ENCODE results near the gene MEN1. TPM values are rescaled to one million over a fixed set of nuclear protein-coding genes. Genes with fewer than 3 reads are reported as not detected.

The MEN1 gene
- total and polyA plus RNA-seq, 12 donors: 15.3 to 50.6 (median 28.7) TPM

DNA sequence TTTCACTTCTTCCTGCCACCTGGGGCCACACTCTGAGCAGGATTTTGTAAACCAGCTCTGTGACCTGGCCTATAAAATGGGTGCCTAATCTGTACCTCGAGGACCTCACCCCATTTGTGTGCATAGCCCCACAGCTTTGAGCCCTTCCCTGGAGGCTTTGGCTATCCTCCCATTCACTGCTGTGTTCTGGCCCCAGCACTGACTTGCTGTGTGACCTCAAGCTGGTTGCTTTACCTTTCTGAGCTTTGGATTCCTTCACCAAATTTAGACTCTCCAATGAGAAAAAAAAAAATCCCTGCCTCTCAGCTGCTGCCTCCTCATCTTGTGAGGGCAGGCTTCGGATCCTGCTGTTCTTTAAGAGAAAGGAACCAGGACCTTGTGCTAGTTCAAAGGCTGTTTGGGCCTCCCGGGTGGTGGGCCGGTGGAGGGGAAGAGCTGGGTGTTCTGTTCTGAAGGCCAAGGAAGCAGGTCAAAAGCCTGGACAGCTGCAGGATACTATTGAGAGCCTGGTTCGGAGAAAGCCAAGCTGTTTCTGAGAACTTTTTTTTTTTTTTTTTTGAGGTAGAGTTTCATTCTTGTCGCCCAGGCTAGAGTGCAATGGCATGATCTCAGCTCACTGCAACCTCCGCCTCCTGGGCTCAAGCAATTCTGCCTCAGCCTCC is 49.5 kb downstream of the MEN1 start:
- WGBS, 4 donors: 39 to 56% (median 54%) methylated on average over 7 of the region's 7 CpGs
- Histone ChIP-seq H3K36me3 (replicated peaks in 1 of 2) (peaks cover 0 to 31% of the 10 kb centered on the region in 2 donors), H3K4me3 (no peak overlapping the region), H3K4me1 (replicated peaks in 1 of 2) (peaks cover 27 to 61% of the 10 kb centered on the region in 2 donors), H3K9me3 (replicated peaks in 1 of 3) (no peaks in the 10 kb centered on the region), H3K27ac (peak overlapping the region in 2 of 5 donors; percentile 56 to 87), H3K27me3 (no peaks in the 10 kb centered on the region)
- peak in 1 of 7 donors; percentile 19 for DNase-seq
- TF ChIP-seq POLR2A (IDR thresholded peaks at IDR 0.05): no peak
- TF ChIP-seq, protein P1, sequence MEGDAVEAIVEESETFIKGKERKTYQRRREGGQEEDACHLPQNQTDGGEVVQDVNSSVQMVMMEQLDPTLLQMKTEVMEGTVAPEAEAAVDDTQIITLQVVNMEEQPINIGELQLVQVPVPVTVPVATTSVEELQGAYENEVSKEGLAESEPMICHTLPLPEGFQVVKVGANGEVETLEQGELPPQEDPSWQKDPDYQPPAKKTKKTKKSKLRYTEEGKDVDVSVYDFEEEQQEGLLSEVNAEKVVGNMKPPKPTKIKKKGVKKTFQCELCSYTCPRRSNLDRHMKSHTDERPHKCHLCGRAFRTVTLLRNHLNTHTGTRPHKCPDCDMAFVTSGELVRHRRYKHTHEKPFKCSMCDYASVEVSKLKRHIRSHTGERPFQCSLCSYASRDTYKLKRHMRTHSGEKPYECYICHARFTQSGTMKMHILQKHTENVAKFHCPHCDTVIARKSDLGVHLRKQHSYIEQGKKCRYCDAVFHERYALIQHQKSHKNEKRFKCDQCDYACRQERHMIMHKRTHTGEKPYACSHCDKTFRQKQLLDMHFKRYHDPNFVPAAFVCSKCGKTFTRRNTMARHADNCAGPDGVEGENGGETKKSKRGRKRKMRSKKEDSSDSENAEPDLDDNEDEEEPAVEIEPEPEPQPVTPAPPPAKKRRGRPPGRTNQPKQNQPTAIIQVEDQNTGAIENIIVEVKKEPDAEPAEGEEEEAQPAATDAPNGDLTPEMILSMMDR (IDR thresholded peaks at IDR 0.05): no peak
- intact Hi-C loops (cut with DNase I): no loop called here

DNA sequence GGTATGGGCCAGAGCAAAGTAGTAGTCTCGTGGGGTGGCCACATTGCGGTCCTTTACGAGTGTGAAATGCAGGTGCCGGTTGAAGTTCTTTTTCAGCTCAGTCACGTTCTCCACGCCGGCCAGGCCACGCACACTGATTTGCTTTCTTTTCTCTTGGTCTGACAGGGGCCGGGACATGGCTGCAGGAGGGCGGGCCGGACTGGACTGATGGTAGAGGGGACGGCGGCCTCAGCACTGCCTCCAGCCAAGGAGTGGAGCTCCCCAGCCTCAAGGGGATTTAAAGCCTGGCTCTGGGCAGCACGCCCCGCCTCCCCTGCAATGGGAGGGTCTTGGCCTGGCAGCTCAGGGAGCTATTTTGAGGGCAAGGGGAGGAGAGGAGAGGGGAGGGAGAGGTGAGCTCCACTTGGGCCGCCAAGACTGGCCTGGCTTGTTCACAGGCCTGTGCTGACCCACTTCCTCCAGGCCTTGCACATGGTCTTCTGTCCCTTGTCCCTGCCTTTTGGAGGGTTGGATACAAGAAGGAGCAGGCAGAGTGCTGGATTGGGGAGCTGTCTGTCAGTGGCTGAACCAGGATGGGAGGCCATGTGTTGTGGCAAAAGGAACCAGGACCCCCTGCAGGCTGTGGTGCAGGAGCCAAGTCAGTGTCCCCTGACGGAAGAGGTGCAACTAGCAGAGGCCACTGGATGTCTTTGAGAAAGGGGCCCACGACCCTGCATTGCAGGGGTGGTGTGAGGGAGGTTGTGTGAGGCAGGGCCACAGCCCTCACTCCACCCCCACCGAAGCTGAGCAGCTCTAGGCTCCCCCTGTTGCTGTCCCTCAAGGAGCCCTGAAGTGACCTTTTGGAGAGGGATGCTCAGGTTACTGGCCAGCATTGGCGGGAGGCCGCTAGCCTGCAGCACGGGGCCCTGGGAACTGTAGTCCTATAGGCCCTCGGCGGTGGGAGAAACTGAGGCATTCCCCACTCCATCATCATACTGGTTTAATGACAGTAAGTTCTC is 50.3 kb downstream of the MEN1 start, which contains the start of gene PYGM:
PYGM (minus strand) TSS at position 253 of the 998 bp plus-strand sequence; CDS start at position 177, 76 bp downstream.
- TF ChIP-seq, protein P1 (IDR thresholded peaks at IDR 0.05): no peak
- TF ChIP-seq POLR2A (IDR thresholded peaks at IDR 0.05): no peak
- 52 to 66% (median 59%) methylated on average over 16 to 24 of the region's 24 CpGs for WGBS, 4 donors
- H3K27ac ChIP-seq: peak within 1 kb of the TSS in 3 of 5 donors; percentile 6 to 80 (median 56)
- H3K4me1 ChIP-seq (replicated peaks in 1 of 2): peaks cover 27 to 57% of the 10 kb centered on the region in 2 donors
- H3K27me3 ChIP-seq: no peaks in the 10 kb centered on the region
- peaks cover 0 to 22% of the 10 kb centered on the region in 2 donors for H3K36me3 ChIP-seq (replicated peaks in 1 of 2)
- intact Hi-C loops (cut with DNase I): no loop called here
- peak within 1 kb of the TSS in 1 of 4 donors; percentile 10 for H3K4me3 ChIP-seq
- DNase-seq: peak in 6 of 7 donors; percentile 29 to 82 (median 58)
- no peaks in the 10 kb centered on the region for H3K9me3 ChIP-seq (replicated peaks in 1 of 3)

DNA sequence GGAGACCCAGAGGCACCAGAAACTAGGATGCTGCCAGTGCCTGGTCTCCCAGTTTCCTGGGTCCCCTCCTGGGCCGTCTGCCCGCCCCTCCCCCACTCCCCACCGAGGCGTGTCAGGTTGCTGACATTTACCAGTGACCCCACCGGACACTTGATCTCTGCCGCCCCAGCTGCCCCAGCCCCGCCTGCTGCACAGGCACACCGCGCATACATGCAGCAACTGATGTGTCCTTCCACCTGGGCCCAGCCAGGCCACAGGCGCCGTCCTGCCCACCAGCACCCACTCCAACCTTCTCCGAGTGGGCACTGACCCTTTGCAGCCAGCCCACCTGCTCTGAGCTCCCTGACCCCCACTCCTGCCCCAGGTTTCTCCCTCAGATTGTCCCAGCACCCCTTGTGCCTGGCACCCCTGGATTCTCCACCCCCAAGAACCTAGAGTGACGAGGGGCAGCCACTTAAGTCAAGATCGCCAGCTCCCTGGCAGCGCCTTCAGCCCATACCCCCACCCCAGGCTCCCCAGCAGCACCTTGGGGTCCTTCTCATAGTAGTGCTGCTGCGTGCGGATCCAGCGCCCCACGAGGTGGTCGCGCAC is 51.1 kb downstream of the MEN1 start:
- peak in 1 of 7 donors; percentile 28 for DNase-seq
- H3K4me3 ChIP-seq: peak overlapping the region in 1 of 4 donors; percentile 10
- H3K4me1 ChIP-seq (replicated peaks in 1 of 2): peaks cover 22 to 49% of the 10 kb centered on the region in 2 donors

More for the DNA sequence above, 51.1 kb downstream of the MEN1 start:
- peak overlapping the region in 3 of 5 donors; percentile 6 to 80 (median 56) for H3K27ac ChIP-seq
- no peaks in the 10 kb centered on the region for H3K9me3 ChIP-seq (replicated peaks in 1 of 3)
- H3K27me3 ChIP-seq: no peaks in the 10 kb centered on the region
- WGBS, 4 donors: 62 to 78% (median 65%) methylated on average over 15 to 21 of the region's 21 CpGs
- peaks cover 0 to 14% of the 10 kb centered on the region in 2 donors for H3K36me3 ChIP-seq (replicated peaks in 1 of 2)
- intact Hi-C loops (cut with DNase I): no loop called here
- TF ChIP-seq, protein P1 (IDR thresholded peaks at IDR 0.05): no peak
- no peak for TF ChIP-seq POLR2A (IDR thresholded peaks at IDR 0.05)

All from adrenal gland (tissue), 12 donors.